ENCODE results near the gene GABPB1. TPM values are rescaled to one million over a fixed set of nuclear protein-coding genes. Genes with fewer than 3 reads are reported as not detected.

The GABPB1 gene
- total RNA-seq, 4 donors from 2014 or later: 7.4 to 11.5 (median 8.7) TPM

DNA sequence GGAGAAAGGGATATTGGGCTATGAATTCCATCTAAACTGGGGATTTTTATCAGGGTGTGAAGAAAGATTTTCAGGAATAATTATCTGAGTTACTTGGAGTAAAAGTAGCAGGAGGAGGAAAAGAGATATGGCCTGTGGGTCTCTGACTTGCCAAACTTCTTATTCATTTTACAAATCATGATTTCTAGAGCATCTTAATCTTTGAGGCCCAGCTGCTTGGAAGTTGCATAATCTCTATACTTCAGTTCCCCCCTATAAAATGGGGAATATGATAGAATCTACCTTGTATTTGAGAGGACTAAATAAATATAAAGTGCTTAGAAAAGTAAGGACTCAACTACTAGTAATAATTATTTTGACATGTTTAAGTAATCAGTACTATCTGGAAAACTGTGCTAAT is 11.0 kb upstream of the GABPB1 start:
- peaks cover 0 to 6% of the 10 kb centered on the region in 2 donors for H3K36me3 ChIP-seq

GRCh38 chr15:50365570-50365969 is 10.6 kb upstream of the GABPB1 start:
- H3K27ac ChIP-seq: no peak overlapping the region
- no peaks in the 10 kb centered on the region for H3K4me1 ChIP-seq
- ATAC-seq: no peak
- H3K9me3 ChIP-seq: no peaks in the 10 kb centered on the region
- no peak for DNase-seq
- no peak overlapping the region for H3K4me3 ChIP-seq
- TF ChIP-seq, protein P1, sequence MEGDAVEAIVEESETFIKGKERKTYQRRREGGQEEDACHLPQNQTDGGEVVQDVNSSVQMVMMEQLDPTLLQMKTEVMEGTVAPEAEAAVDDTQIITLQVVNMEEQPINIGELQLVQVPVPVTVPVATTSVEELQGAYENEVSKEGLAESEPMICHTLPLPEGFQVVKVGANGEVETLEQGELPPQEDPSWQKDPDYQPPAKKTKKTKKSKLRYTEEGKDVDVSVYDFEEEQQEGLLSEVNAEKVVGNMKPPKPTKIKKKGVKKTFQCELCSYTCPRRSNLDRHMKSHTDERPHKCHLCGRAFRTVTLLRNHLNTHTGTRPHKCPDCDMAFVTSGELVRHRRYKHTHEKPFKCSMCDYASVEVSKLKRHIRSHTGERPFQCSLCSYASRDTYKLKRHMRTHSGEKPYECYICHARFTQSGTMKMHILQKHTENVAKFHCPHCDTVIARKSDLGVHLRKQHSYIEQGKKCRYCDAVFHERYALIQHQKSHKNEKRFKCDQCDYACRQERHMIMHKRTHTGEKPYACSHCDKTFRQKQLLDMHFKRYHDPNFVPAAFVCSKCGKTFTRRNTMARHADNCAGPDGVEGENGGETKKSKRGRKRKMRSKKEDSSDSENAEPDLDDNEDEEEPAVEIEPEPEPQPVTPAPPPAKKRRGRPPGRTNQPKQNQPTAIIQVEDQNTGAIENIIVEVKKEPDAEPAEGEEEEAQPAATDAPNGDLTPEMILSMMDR (IDR thresholded peaks at IDR 0.05 in 4 of 5, conservative IDR thresholded peaks at IDR 0.05 in 1 of 5): no peak
- TF ChIP-seq POLR2A (IDR thresholded peaks at IDR 0.05): no peak
- no peaks in the 10 kb centered on the region for H3K27me3 ChIP-seq
- H3K36me3 ChIP-seq: peaks cover 0 to 9% of the 10 kb centered on the region in 2 donors
- in situ Hi-C loops (cut with MboI; ENCODE audit: low sequenced_read_pairs in 4 of 4) (no loop called here), intact Hi-C loops (cut with DNase I; ENCODE audit: low total_unique reads) (no loop called here)

More for the DNA sequence above, 11.0 kb upstream of the GABPB1 start:
- no peak for TF ChIP-seq POLR2A (IDR thresholded peaks at IDR 0.05)
- TF ChIP-seq, protein P1 (IDR thresholded peaks at IDR 0.05 in 4 of 5, conservative IDR thresholded peaks at IDR 0.05 in 1 of 5): no peak
- Histone ChIP-seq H3K4me3 (no peak overlapping the region), H3K9me3 (no peaks in the 10 kb centered on the region), H3K27me3 (no peaks in the 10 kb centered on the region), H3K27ac (no peak overlapping the region), H3K4me1 (no peaks in the 10 kb centered on the region)
- in situ Hi-C loops (cut with MboI; ENCODE audit: low sequenced_read_pairs in 4 of 4) (no loop called here), intact Hi-C loops (cut with DNase I; ENCODE audit: low total_unique reads) (no loop called here)
- no peak for DNase-seq
- ATAC-seq: no peak

DNA sequence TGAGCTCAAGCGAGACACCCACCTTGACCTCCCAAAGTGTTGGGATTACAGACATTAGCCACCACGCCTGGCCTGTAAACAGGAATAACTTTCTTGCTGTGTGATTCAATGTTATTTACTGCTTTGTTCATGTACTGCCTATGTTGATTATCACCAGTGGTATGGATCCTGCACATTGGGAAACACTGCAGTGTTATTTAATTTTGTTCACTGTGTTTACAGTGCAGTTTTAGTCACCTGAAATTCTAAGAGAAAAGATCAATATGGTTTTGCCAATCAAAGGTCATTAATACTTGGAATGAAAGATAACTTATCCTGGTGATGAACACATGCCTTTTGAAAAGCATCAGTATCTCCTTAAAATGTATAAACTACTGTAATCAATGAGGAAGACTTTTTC is 8.6 kb upstream of the GABPB1 start:
- intact Hi-C loops (cut with DNase I; ENCODE audit: low total_unique reads): no loop called here

GRCh38 chr15:50361756-50362155 is 6.8 kb upstream of the GABPB1 start:
- TF ChIP-seq, protein P1 (IDR thresholded peaks at IDR 0.05 in 4 of 5, conservative IDR thresholded peaks at IDR 0.05 in 1 of 5): no peak
- no peak for TF ChIP-seq POLR2A (IDR thresholded peaks at IDR 0.05)
- Histone ChIP-seq H3K27ac (no peak overlapping the region), H3K36me3 (peaks cover 0 to 9% of the 10 kb centered on the region in 2 donors), H3K4me3 (no peak overlapping the region), H3K4me1 (peaks cover 5 to 7% of the 10 kb centered on the region in 2 donors), H3K27me3 (no peaks in the 10 kb centered on the region), H3K9me3 (no peaks in the 10 kb centered on the region)
- in situ Hi-C loops (cut with MboI; ENCODE audit: low sequenced_read_pairs in 4 of 4) (no loop called here), intact Hi-C loops (cut with DNase I; ENCODE audit: low total_unique reads) (no loop called here)
- no peak for DNase-seq
- ATAC-seq: no peak

More for the DNA sequence above, 8.6 kb upstream of the GABPB1 start:
- Histone ChIP-seq H3K27me3 (no peaks in the 10 kb centered on the region), H3K36me3 (peaks cover 0 to 9% of the 10 kb centered on the region in 2 donors), H3K4me3 (no peak overlapping the region), H3K27ac (no peak overlapping the region), H3K4me1 (no peaks in the 10 kb centered on the region), H3K9me3 (no peaks in the 10 kb centered on the region)
- DNase-seq: no peak
- in situ Hi-C loops (cut with MboI; ENCODE audit: low sequenced_read_pairs in 4 of 4): no loop called here
- ATAC-seq: no peak
- TF ChIP-seq, protein P1 (IDR thresholded peaks at IDR 0.05 in 4 of 5, conservative IDR thresholded peaks at IDR 0.05 in 1 of 5): no peak
- no peak for TF ChIP-seq POLR2A (IDR thresholded peaks at IDR 0.05)

DNA sequence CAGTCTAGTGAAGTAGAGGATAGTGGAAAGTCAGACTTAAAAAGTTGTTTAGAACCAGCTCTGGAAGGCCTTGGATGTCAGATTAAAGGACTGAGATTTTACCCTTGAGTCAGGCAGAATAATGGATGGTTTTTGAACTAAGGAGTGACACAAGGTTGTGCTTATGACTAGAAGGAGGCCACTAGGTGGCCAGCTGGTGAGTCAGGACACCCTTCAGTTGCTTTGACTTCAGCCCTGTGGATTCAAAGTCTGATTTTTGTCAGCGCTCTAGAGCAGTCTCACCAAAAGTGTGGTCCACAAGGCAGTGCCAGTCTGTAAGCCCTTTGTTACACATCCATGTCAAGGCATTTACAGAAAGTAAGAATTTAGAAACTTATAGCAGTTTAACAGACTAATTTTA is 3.8 kb upstream of the GABPB1 start:
- H3K27ac ChIP-seq: no peak overlapping the region
- peaks cover 13 to 16% of the 10 kb centered on the region in 2 donors for H3K4me1 ChIP-seq
- ATAC-seq: no peak
- no peak for DNase-seq
- TF ChIP-seq, protein P1 (IDR thresholded peaks at IDR 0.05 in 4 of 5, conservative IDR thresholded peaks at IDR 0.05 in 1 of 5): no peak
- TF ChIP-seq POLR2A (IDR thresholded peaks at IDR 0.05): no peak
- no peaks in the 10 kb centered on the region for H3K9me3 ChIP-seq
- H3K4me3 ChIP-seq: no peak overlapping the region
- in situ Hi-C loops (cut with MboI; ENCODE audit: low sequenced_read_pairs in 4 of 4): loop anchor here in 1 of 4 donors (10.0 kb wide), 1 partner anchor 66 kb away; the partner anchor contains the start of gene USP8
- peaks cover 0 to 9% of the 10 kb centered on the region in 2 donors for H3K36me3 ChIP-seq
- intact Hi-C loops (cut with DNase I; ENCODE audit: low total_unique reads): loop anchor here (10.0 kb wide), 1 partner anchor 406 kb away; the partner anchor contains the start of gene SPPL2A
- no peaks in the 10 kb centered on the region for H3K27me3 ChIP-seq
